ENCODE data around the gene LSG1.

The LSG1 gene

DNA sequence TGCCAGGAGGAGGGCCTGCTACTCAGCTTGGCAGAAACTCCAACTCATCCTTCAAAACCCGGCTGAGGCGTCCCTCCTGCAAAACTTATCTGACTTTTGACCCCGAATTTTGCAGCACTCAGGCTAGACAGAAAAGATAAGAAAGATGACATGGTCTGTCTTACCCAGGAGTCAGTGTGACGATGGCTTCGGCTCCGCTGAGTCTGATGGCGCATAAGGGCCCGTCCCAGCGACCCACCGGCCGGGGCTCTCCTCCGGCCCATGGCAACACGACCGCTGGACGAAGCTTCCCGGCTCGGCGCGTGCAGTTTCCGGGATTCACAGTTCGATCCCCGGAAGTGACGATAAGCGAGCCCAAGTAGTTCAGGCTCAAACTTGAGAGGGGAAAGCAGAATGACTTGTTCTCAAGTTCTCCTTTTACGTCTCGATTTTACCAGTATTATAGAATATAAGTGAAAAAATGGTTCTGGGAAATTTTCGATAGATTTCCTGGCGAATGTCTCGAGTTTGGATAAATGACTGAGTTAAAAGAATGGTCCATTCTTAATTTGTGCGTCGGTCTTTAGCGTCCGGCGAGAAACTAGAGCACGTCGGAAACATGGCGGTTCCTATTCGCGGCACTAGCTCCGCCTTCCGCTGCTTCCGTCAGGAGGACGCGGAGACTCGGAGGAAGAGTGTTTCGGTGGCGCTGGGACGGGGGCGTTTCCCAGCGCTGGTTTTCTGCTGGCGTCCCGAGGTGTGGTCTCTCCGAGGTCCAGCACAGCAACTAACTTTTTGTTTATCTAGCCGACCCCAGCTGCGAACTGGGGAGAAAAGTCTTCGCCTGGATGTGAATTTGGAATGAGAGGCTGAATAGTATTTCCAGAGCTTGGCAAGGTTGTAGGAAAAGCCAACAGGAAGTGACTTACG, at the start of gene LSG1:
LSG1 (minus strand) TSS at position 292 of the 909 bp plus-strand sequence; CDS start at position 263, 29 bp downstream.
- peak; percentile 90 for FAIRE-seq

DNA sequence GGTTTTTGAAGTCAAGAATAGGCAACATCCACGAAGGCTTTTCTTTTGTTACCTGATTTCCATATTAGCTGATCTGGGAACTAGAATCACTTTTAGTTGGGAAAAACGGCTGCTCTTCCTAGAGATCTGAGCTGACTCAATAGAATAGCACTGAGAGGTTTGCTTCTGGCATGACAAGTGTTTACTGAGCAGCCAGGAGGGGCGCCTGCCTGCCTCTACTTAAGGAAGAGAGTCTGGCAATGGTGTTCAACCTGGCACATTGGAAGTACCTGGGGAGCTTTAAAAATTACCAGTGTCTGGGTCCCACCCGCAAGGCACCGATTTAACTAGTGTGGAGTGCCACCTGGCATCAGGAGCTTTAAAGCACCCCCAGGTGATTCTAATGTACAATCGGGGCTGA, 48.1 kb upstream of the LSG1 start:
- no peak for FAIRE-seq

DNA sequence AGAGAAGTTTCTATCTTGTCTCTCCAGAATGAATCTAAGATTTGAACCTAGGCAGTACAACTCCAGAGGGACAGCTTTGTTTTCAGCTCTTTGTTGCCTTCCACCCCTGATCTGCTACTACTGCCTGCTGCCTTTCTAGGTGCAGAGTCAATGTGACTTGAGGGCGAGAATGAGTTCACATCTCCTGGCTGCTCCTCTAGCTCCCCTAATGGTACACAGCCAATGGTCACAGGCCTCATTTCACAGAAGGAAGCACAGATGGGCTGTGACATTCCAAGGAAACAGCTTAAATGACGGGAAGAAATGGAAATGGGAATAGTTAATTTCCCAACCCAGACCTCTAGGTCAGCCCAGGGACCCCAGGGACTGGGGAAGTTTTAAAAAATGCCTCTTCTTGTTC, 46.1 kb upstream of the LSG1 start:
- no peak for FAIRE-seq

GRCh38 chr3:194715022-194715800, 43.2 kb upstream of the LSG1 start:
- FAIRE-seq = no peak

DNA sequence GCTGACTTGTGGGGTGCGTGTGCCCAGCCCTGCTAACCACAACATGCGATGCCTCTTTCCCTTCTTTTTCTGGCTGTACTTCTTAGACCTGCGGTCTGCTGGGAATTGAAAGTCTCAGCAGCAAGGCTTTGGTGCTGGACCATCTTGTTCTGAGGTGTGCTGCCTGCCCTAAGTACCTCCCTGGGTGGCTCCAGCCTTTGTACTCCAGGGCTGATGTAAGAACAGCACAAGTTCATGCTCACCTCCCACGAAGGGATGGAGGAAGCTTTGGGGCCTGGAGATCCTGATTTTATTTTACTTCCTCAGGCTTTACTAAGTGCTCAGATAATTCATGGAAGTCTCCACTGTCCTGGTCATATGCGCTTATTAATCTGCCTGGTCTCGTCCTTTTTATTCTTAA, 42.6 kb upstream of the LSG1 start:
- FAIRE-seq = no peak

GRCh38 chr3:194714137-194714455, 42.1 kb upstream of the LSG1 start:
- no peak for FAIRE-seq

DNA sequence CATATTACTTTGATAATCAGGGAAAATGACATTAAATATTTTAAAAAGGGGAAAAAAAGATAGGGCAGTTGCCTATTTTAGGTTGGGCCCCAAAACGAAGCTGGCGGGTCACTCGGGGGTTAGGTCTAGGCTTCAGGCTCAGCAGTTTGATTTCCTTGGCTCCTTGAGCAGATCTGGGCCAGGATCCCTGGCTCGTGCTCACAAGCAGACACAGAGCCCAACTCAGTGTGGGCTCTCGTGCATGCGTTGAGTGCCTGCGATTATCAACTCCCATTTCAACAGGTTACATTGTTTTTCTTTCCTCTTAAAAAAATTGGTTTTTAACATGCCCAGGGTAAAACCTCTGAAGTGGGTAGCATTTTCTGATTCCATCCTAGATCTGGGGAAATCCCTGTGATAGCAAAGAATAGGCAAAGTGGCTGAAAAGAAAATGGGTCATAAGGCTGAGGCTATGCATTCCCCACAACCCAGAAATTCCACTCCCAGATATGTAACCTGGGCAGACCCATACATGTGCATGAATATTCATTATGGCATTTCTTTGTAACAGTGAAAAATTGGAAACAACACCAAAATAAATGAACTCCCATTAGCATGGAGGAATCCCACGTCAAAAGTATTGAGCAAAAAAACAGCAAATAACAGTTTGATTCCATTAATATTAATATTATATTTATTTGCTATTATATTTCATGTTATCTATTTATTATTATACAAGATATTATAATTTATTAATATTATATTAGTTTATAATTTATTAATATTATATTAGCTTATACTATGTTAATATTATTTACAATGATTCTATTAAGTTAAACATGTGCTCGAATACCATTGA, 41.5 kb upstream of the LSG1 start:
- FAIRE-seq = no peak

GRCh38 chr3:194711913-194712312, 39.9 kb upstream of the LSG1 start:
- no peak for FAIRE-seq

GRCh38 chr3:194711286-194711685, 39.3 kb upstream of the LSG1 start:
- FAIRE-seq = no peak

DNA sequence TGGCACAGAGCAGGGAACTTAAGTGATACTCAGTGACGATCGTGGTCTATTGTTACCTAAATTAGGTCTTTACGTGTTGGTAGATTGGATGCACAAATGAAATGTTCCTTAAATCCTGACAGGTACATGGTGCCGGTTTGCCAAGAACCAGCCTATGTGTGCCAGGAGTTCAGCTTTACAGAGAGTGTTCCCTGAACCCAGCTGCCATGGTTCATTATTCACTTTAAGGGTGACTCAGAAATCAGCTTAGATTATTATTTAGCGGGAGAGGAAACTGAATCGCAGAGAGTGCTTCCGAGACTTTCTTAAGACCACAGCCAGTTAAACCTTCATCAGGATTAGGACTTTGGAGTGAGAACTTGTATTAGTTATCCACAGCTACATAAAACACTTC, 35.2 kb upstream of the LSG1 start:
- no peak for FAIRE-seq

DNA sequence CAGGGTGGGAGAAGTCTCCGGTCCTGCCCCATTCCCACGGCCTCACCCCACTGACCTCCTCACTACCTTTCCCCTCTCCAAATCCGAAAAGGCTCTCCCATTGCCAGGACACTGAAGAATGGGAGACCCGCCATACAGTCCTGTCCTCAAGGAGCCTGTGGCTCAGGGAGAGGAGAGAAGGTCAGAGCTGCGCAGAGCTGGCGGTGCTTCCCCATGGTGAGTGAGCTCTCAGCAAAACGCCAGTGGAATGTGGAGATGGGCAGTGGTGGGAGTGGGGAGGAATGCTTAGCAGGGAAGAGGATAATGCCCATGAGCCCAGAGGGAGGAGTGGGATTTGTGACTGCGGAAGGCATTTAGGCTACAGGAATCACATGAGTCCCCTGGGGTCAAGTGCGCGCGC, 33.8 kb upstream of the LSG1 start:
- no peak for FAIRE-seq

DNA sequence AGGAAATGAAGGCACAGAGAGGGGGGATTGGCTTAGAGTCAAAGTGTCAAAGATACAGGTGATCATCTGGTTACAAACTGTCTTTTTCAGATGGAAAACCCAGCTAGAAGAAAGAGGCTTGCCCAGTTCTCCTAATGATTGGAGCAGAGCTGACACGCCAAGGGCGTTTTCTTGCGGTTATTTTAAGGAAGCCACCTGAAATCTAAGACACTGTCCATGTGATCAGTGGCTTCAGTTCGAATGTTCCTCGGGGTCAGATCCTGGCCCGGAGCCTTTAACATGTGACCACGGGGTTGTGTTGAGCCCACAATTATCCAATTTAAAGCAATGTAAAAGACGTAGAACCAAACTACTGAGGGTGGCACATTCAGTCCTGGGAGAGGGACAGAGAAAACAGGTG, 33.2 kb upstream of the LSG1 start:
- no peak for FAIRE-seq

DNA sequence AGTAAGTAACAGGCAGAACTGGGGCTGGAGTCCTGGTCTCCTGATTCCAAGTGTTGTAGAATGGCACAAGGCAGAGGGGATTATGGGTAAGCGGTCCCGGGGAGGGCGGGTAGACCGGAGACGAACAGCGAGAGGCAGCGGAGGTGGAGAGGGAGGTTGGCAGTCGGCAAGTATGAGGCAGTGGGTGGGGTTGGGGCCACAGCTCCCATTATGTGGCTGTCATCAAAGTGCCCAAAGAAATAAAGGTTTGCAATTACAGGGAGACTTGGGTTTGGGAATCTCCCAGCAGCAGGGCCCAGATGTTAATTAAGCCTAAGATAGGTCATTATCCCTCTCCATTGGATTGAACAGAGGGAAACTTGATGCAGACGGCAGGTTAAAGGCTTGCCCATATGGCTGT, 30.6 kb upstream of the LSG1 start:
- no peak for FAIRE-seq

- no peak for FAIRE-seq
These were observed 24.7 kb upstream of the LSG1 start for GRCh38 chr3:194696702-194697101.

GRCh38 chr3:194691481-194692283, 19.7 kb upstream of the LSG1 start:
- FAIRE-seq = no peak

- no peak for FAIRE-seq
These were observed 18.7 kb upstream of the LSG1 start for GRCh38 chr3:194690501-194691372.

DNA sequence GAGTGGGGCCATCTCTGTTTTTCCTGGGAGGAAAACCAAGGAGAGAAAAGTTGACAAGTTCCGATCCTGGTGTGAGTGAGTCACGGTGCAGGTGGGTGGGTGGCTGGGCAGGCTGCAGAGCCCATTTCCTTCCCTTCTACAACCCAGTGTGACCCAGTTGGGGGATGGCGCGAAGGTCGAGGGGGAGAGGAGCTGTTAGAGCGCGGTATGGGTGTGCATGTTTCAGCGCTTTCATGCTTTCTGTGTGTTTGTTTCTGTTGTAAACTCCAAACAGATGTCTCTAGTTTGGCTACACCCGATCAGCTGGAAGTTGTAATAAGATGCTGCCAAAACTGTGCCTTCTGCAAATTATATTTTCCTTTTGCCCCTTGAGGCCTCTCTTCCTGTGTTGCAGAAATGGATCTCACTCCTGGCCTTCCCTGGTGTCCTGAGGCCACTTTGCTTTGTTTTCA, 17.5 kb upstream of the LSG1 start:
- FAIRE-seq = no peak

- FAIRE-seq = no peak
These were observed 17.0 kb upstream of the LSG1 start for GRCh38 chr3:194688946-194689345.

DNA sequence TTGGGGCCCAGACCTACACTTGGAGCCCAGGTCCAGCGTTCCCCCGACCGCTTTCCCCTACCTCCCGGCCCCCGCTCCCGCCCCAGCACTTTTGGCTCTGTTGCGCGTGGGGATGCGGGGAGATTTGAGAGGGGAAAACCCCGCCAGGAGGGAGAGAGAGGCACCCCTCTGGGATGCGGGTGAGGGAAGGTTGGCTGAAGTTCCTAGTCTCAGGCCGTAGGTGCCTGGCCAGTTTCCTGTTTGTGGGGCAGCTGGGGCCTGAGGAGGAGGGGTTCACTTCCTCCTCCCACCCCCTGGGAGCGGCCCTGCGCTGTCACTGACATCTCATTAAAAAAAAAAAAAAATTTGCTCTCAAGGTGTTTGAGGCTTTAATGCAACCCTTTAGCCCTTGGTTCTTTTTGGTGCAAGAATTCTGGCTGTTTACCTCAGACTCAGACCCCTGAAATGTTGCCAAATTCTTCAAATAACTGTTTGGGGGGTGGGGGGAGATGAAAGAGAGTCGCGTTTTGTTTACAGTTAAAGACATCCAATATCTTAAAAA, 16.3 kb upstream of the LSG1 start:
- FAIRE-seq = no peak

GRCh38 chr3:194687638-194688199, 15.7 kb upstream of the LSG1 start:
- FAIRE-seq = no peak

Measured in islet of Langerhans (tissue), 1 donor.